ENCODE results near the gene COL13A1.

DNA sequence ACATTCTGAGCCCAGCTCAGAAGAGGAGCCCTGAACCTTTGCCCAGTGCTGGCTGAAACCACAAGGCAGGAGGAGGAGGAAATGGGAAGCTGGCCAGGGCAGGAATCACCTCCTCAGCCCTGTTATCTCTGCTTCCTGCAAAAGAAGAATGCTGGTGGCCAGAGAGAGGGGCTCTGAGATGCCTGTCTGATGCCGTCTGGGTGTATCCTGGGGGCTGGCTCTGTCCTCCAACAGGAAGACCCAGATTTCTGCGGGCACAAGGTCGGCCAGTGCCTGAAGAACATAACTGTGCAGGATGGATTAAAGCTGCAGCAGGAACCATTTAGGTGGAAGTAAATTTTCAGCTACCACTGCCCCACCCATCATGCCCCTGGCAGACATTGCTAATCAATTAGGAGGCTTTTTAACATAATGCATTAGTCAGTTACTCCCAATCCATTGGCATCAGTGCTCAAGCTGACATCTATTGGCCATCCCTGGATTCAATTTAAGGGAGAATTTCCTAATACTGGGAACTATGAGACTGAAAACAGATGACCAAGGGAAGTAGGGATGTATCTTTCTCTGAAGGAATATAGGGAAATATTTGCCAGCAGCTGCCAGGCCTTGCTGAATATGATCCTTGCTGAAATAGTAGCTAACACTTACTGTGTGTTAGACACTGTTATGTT lies 67.7 kb downstream of the COL13A1 start:
- TF ChIP-seq, protein P1, sequence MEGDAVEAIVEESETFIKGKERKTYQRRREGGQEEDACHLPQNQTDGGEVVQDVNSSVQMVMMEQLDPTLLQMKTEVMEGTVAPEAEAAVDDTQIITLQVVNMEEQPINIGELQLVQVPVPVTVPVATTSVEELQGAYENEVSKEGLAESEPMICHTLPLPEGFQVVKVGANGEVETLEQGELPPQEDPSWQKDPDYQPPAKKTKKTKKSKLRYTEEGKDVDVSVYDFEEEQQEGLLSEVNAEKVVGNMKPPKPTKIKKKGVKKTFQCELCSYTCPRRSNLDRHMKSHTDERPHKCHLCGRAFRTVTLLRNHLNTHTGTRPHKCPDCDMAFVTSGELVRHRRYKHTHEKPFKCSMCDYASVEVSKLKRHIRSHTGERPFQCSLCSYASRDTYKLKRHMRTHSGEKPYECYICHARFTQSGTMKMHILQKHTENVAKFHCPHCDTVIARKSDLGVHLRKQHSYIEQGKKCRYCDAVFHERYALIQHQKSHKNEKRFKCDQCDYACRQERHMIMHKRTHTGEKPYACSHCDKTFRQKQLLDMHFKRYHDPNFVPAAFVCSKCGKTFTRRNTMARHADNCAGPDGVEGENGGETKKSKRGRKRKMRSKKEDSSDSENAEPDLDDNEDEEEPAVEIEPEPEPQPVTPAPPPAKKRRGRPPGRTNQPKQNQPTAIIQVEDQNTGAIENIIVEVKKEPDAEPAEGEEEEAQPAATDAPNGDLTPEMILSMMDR (IDR thresholded peaks at IDR 0.05; ENCODE audit: low read depth, low read length, missing input control), result no peak
- no peak for TF ChIP-seq RAD21 (IDR thresholded peaks at IDR 0.05)
- TF ChIP-seq, protein P2, sequence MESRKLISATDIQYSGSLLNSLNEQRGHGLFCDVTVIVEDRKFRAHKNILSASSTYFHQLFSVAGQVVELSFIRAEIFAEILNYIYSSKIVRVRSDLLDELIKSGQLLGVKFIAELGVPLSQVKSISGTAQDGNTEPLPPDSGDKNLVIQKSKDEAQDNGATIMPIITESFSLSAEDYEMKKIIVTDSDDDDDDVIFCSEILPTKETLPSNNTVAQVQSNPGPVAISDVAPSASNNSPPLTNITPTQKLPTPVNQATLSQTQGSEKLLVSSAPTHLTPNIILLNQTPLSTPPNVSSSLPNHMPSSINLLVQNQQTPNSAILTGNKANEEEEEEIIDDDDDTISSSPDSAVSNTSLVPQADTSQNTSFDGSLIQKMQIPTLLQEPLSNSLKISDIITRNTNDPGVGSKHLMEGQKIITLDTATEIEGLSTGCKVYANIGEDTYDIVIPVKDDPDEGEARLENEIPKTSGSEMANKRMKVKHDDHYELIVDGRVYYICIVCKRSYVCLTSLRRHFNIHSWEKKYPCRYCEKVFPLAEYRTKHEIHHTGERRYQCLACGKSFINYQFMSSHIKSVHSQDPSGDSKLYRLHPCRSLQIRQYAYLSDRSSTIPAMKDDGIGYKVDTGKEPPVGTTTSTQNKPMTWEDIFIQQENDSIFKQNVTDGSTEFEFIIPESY (IDR thresholded peaks at IDR 0.05), result no peak
